Gastroesophageal sphincter (tissue), 4 donors: ENCODE measurements around the gene GIT1. TPM values are rescaled to one million over a fixed set of nuclear protein-coding genes. Genes with fewer than 3 reads are reported as not detected.
A peak's percentile ranks its signal among the peaks of the same experiment; 100 is the strongest.

ENCODE experiments used
- ATAC-seq: fragments of 150-250 bp; one replicate; pipeline ENCODE4 v1.9.1; 2016; ENCODE audit warnings: mild to moderate bottlenecking, moderate library complexity
- H3K27ac ChIP-seq, 4 donors: fragments of 200-600 bp; sonication (generic) in 3 of 4; 1 replicate in 3 of 4; 2 replicates in 1 of 4; pipeline ENCODE4 v1.5.1; 2016 to 2019
- H3K27me3 ChIP-seq: fragments of 200-600 bp; sonication (generic); one replicate; pipeline ENCODE4 v1.5.1; 2019
- H3K36me3 ChIP-seq, 2 donors: fragments of 200-600 bp; sonication (generic); one replicate each; pipeline ENCODE4 v1.5.1; 2019; ENCODE audit warnings: control low read depth in 1 of 2
- H3K4me1 ChIP-seq, 3 donors: fragments of 200-600 bp; sonication (generic); 1 replicate in 2 of 3; 2 replicates in 1 of 3; pipeline ENCODE4 v1.5.1; 2016 to 2019; ENCODE audit warnings: control low read depth in 2 of 3
- H3K4me3 ChIP-seq, 2 donors: fragments of 200-600 bp; sonication (generic); one replicate each; pipeline ENCODE4 v1.5.1; 2019; ENCODE audit warnings: mild to moderate bottlenecking in 1 of 2, moderate library complexity in 1 of 2
- H3K9me3 ChIP-seq, 3 donors: fragments of 200-600 bp; sonication (generic); one replicate each; pipeline ENCODE4 v1.5.1; 2017 to 2019; ENCODE audit warnings: control low read depth in 2 of 3
- CTCF ChIP-seq, 4 experiments: fragments of 200-600 bp in 2 of 4; fragments of 450-650 bp in 2 of 4; sonication (generic) in 1 of 4; IDR thresholded peaks; one replicate each; pipeline ENCODE4 v1.5.1; 2017 to 2019; ENCODE audit warnings: antibody characterized with exemption in 4 of 4, mild to moderate bottlenecking in 2 of 4, moderate library complexity in 2 of 4
- EP300 ChIP-seq: sonication (generic); formaldehyde crosslinking; IDR thresholded peaks from one replicate; pipeline ENCODE4 v1.6.1; 2017; ENCODE audit warnings: antibody characterized with exemption, mild to moderate bottlenecking
- POLR2A ChIP-seq, 2 donors: fragments of 450-650 bp; IDR thresholded peaks; one replicate each; pipeline ENCODE4 v1.6.1; 2017; ENCODE audit warnings: antibody characterized with exemption in 2 of 2, mild to moderate bottlenecking in 2 of 2, moderate library complexity in 1 of 2
- POLR2AphosphoS5 ChIP-seq: sonication (generic); formaldehyde crosslinking; IDR thresholded peaks from one replicate; pipeline ENCODE4 v1.6.1; 2017; ENCODE audit warnings: antibody characterized with exemption
- WGBS, 2 donors: methylation state at CpG; one replicate each; pipeline ENCODE4 v1.1.5; 2018; ENCODE audit warnings: low coverage in 1 of 2; 5-methylcytosine and 5-hydroxymethylcytosine counted together
- total RNA-seq, 4 donors: library from RNA; depleted of rRNA; stranded (reverse); fragments of >200 nt; gene quantifications; one replicate each; pipeline ENCODE4 v1.1.0, GENCODE V29; 2016

GIT1 gene
- total RNA-seq, 4 donors from 2014 or later = 30.4 to 47.8 (median 35.8) TPM

- H3K27ac ChIP-seq = no peak overlapping the region
- H3K4me1 ChIP-seq = peaks cover 4 to 28% (median 25%) of the 10 kb centered on the region in 3 donors
- no peaks in the 10 kb centered on the region for H3K9me3 ChIP-seq
- ATAC-seq = no peak
- WGBS, 2 donors = 81% methylated on average over 3 of the region's 3 CpGs; no CpG with 5 or more reads in 1 of the 2 donors
- peaks cover 0 to 9% of the 10 kb centered on the region in 2 donors for H3K36me3 ChIP-seq
- no peaks in the 10 kb centered on the region for H3K27me3 ChIP-seq
- no peak overlapping the region for H3K4me3 ChIP-seq
- TF ChIP-seq POLR2A (IDR thresholded peaks at IDR 0.05) = no peak
- no peak for TF ChIP-seq EP300
- no peak for TF ChIP-seq CTCF (IDR thresholded peaks at IDR 0.05)
- TF ChIP-seq POLR2AphosphoS5 = no peak
Measured at GRCh38 chr17:29610395-29610794, 20.9 kb upstream of the GIT1 start.

GRCh38 chr17:29608986-29609385 is 19.5 kb upstream of the GIT1 start:
- H3K4me1 ChIP-seq = peaks cover 4 to 14% (median 11%) of the 10 kb centered on the region in 3 donors
- no peak for ATAC-seq

GRCh38 chr17:29607557-29608195 is 18.2 kb upstream of the GIT1 start:
- Histone ChIP-seq H3K27me3 (no peaks in the 10 kb centered on the region), H3K9me3 (no peaks in the 10 kb centered on the region), H3K4me1 (peaks cover 0 to 7% (median under 1%) of the 10 kb centered on the region in 3 donors), H3K27ac (no peak overlapping the region), H3K36me3 (peaks cover 0 to 9% of the 10 kb centered on the region in 2 donors), H3K4me3 (no peak overlapping the region)
- no peak for ATAC-seq
- WGBS, 2 donors = 69 to 87% methylated on average over 3 to 6 of the region's 29 CpGs
- TF ChIP-seq EP300 (no peak), POLR2AphosphoS5 (no peak)

More at GRCh38 chr17:29608986-29609385, 19.5 kb upstream of the GIT1 start:
- H3K9me3 ChIP-seq = no peaks in the 10 kb centered on the region
- H3K27ac ChIP-seq = no peak overlapping the region
- 94 to 100% methylated on average over 1 to 7 of the region's 15 CpGs for WGBS, 2 donors
- no peak overlapping the region for H3K4me3 ChIP-seq
- no peaks in the 10 kb centered on the region for H3K27me3 ChIP-seq
- no peak for TF ChIP-seq POLR2AphosphoS5
- no peak for TF ChIP-seq EP300
- no peak for TF ChIP-seq POLR2A (IDR thresholded peaks at IDR 0.05)
- no peak for TF ChIP-seq CTCF (IDR thresholded peaks at IDR 0.05)
- H3K36me3 ChIP-seq = peaks cover 0 to 9% of the 10 kb centered on the region in 2 donors

- TF ChIP-seq POLR2AphosphoS5 (no peak), POLR2A (IDR thresholded peaks at IDR 0.05) (no peak), CTCF (IDR thresholded peaks at IDR 0.05) (no peak), EP300 (no peak)
- Histone ChIP-seq H3K27ac (no peak overlapping the region), H3K4me3 (no peak overlapping the region), H3K4me1 (peaks cover 0 to 6% (median 0%) of the 10 kb centered on the region in 3 donors), H3K27me3 (no peaks in the 10 kb centered on the region), H3K36me3 (no peaks in the 10 kb centered on the region), H3K9me3 (no peaks in the 10 kb centered on the region)
- ATAC-seq = no peak
- 79 to 83% methylated on average over 3 to 6 of the region's 6 CpGs for WGBS, 2 donors
Measured at GRCh38 chr17:29603109-29603674, 13.7 kb upstream of the GIT1 start.

GRCh38 chr17:29597361-29598172 is 8.1 kb upstream of the GIT1 start:
- peaks cover 0 to 48% (median 20%) of the 10 kb centered on the region in 3 donors for H3K4me1 ChIP-seq
- 83% methylated on average over 2 of the region's 13 CpGs; no CpG with 5 or more reads in 1 of the 2 donors for WGBS, 2 donors
- TF ChIP-seq CTCF (IDR thresholded peaks at IDR 0.05) (no peak), POLR2AphosphoS5 (no peak), POLR2A (IDR thresholded peaks at IDR 0.05) (no peak), EP300 (no peak)
- H3K9me3 ChIP-seq = no peaks in the 10 kb centered on the region
- H3K27ac ChIP-seq = peak overlapping the region in 1 of 4 donors; percentile 24
- no peak overlapping the region for H3K4me3 ChIP-seq
- no peaks in the 10 kb centered on the region for H3K36me3 ChIP-seq
- no peaks in the 10 kb centered on the region for H3K27me3 ChIP-seq
- no peak for ATAC-seq
